ENCODE measurements around the gene PAQR6.

- no peak for TF ChIP-seq CTCF (IDR thresholded peaks at IDR 0.05)
- no peak for TF ChIP-seq ZFX (IDR thresholded peaks at IDR 0.05; ENCODE audit: borderline replicate concordance)
These were observed 35.7 kb downstream of the PAQR6 start for GRCh38 chr1:156212130-156212529.

Measured in 22Rv1 (cell line).